ENCODE results near the gene CKLF.

CKLF gene

GRCh38 chr16:66528294-66528693 lies 24.1 kb upstream of the CKLF start:
- no peak for TF ChIP-seq EZH2phosphoT487 (IDR thresholded peaks at IDR 0.05; ENCODE audit: borderline replicate concordance, low read length)
- no peak for TF ChIP-seq CTCF (IDR thresholded peaks at IDR 0.05; ENCODE audit: low read depth, low read length, poor library complexity, severe bottlenecking)
- H4K20me1 ChIP-seq (ENCODE audit: control insufficient read depth, insufficient read depth, low read depth, low read length), result no peaks in the 10 kb centered on the region
- H3K27ac ChIP-seq (ENCODE audit: low read depth, low read length), result no peak overlapping the region
- no peaks in the 10 kb centered on the region for H3K9me2 ChIP-seq (replicated peaks; ENCODE audit: control insufficient read depth, low read length)
- no peak overlapping the region for H3K4me3 ChIP-seq (ENCODE audit: low read length)
- H3K36me3 ChIP-seq (ENCODE audit: control insufficient read depth, low read length), result no peaks in the 10 kb centered on the region
- H3K9me3 ChIP-seq (ENCODE audit: control insufficient read depth, insufficient read depth, low read length), result no peaks in the 10 kb centered on the region
- H3K79me2 ChIP-seq (ENCODE audit: control insufficient read depth, low read length), result no peaks in the 10 kb centered on the region
- peaks cover 27% of the 10 kb centered on the region for H3K4me1 ChIP-seq (ENCODE audit: control insufficient read depth, low read length)
- H3F3A ChIP-seq (ENCODE audit: control insufficient read depth, insufficient read depth), result peaks cover 14% of the 10 kb centered on the region
- H3K4me2 ChIP-seq (ENCODE audit: low read length), result no peak overlapping the region
- H3K27me3 ChIP-seq (ENCODE audit: control insufficient read depth, low read length), result peaks cover 12% of the 10 kb centered on the region

GRCh38 chr16:66529475-66529874 lies 22.9 kb upstream of the CKLF start:
- Histone ChIP-seq H3K4me3 (ENCODE audit: low read length) (no peak overlapping the region), H3K4me2 (ENCODE audit: low read length) (no peak overlapping the region), H3K9me2 (replicated peaks; ENCODE audit: control insufficient read depth, low read length) (no peaks in the 10 kb centered on the region)

GRCh38 chr16:66534376-66534799 lies 18.0 kb upstream of the CKLF start:
- no peak overlapping the region for H3K4me3 ChIP-seq (ENCODE audit: low read length)
- peaks cover 9% of the 10 kb centered on the region for H3K4me1 ChIP-seq (ENCODE audit: control insufficient read depth, low read length)
- H3K27me3 ChIP-seq (ENCODE audit: control insufficient read depth, low read length), result no peaks in the 10 kb centered on the region
- no peak overlapping the region for H3K4me2 ChIP-seq (ENCODE audit: low read length)
- no peaks in the 10 kb centered on the region for H3K9me2 ChIP-seq (replicated peaks; ENCODE audit: control insufficient read depth, low read length)
- H3K36me3 ChIP-seq (ENCODE audit: control insufficient read depth, low read length), result no peaks in the 10 kb centered on the region
- TF ChIP-seq CTCF (IDR thresholded peaks at IDR 0.05; ENCODE audit: low read depth, low read length, poor library complexity, severe bottlenecking), result no peak
- TF ChIP-seq EZH2phosphoT487 (IDR thresholded peaks at IDR 0.05; ENCODE audit: borderline replicate concordance, low read length), result no peak
- H4K20me1 ChIP-seq (ENCODE audit: control insufficient read depth, insufficient read depth, low read depth, low read length), result no peaks in the 10 kb centered on the region
- H3K79me2 ChIP-seq (ENCODE audit: control insufficient read depth, low read length), result no peaks in the 10 kb centered on the region
- H3F3A ChIP-seq (ENCODE audit: control insufficient read depth, insufficient read depth), result no peaks in the 10 kb centered on the region
- H3K27ac ChIP-seq (ENCODE audit: low read depth, low read length), result no peak overlapping the region
- H3K9me3 ChIP-seq (ENCODE audit: control insufficient read depth, insufficient read depth, low read length), result no peaks in the 10 kb centered on the region

More at GRCh38 chr16:66529475-66529874, 22.9 kb upstream of the CKLF start:
- no peaks in the 10 kb centered on the region for H3K36me3 ChIP-seq (ENCODE audit: control insufficient read depth, low read length)
- peaks cover 5% of the 10 kb centered on the region; the same call in 1 of the 2 replicates for H3F3A ChIP-seq (ENCODE audit: control insufficient read depth, insufficient read depth)
- no peak overlapping the region for H3K27ac ChIP-seq (ENCODE audit: low read depth, low read length)
- peaks cover 15% of the 10 kb centered on the region for H3K4me1 ChIP-seq (ENCODE audit: control insufficient read depth, low read length)
- no peak for TF ChIP-seq CTCF (IDR thresholded peaks at IDR 0.05; ENCODE audit: low read depth, low read length, poor library complexity, severe bottlenecking)
- no peak for TF ChIP-seq EZH2phosphoT487 (IDR thresholded peaks at IDR 0.05; ENCODE audit: borderline replicate concordance, low read length)
- no peaks in the 10 kb centered on the region for H3K79me2 ChIP-seq (ENCODE audit: control insufficient read depth, low read length)
- H3K27me3 ChIP-seq (ENCODE audit: control insufficient read depth, low read length), result peaks cover 12% of the 10 kb centered on the region
- no peaks in the 10 kb centered on the region for H3K9me3 ChIP-seq (ENCODE audit: control insufficient read depth, insufficient read depth, low read length)
- no peaks in the 10 kb centered on the region for H4K20me1 ChIP-seq (ENCODE audit: control insufficient read depth, insufficient read depth, low read depth, low read length)
